Measurements from ENCODE around the gene NXNL1. TPM values are rescaled to one million over a fixed set of nuclear protein-coding genes. Genes with fewer than 3 reads are reported as not detected.
A peak's percentile ranks its signal among the peaks of the same experiment; 100 is the strongest.
"Not testable (repeated sequence)": the region's sequence is repeated elsewhere in the genome, so short reads cannot be mapped to it uniquely, and the experiment has no call there.

Gene NXNL1
- total and polyA plus RNA-seq, 2 of the 13 experiments (the other 11 are each of a cell fraction or from before 2014, with no cell fraction given): not detected

DNA sequence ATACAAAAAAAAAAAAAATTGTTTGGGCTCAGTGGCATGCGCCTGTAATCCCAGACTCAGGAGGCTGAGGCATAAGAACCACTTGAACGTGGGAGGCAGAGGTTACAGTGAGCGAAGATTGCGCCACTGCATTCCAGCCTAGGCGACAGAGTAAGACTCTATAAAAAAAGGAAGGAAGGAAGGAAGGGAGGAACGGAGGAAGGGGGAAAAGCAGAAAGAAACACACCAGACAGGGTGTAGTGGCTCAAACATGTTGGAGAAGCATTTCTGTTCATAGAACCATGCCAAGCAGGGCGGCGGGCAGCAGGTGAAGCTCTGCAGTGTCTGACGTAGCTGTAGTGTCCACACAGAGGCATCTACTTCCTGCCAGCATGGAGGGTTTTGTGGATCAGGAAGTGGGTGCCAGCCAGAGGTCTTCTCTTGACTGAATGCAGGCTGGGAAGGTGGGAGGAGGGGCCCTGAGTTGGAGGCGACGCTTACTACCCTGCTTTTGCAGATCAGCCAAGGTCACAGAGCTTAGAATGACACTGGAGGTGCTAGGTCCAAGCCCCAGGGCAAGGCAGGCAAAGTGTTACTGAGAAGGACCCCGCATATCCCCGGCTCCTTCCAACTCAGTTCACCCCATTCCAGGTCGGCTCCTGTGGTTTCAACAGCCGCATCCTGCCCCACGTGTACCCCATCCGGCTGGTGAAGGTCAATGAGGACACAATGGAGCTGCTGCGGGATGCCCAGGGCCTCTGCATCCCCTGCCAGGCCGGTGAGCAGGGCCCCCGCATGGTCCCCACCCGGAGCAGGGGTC is 39.1 kb upstream of the NXNL1 start (continued):
- TF ChIP-seq ZNF788 (CRISPR knock-in tag; IDR thresholded peaks at IDR 0.05; ENCODE audit: borderline replicate concordance) (0 out of 2 replicates have a peak, but pooled peaks have one; percentile 21), SIN3A (IDR thresholded peaks at IDR 0.05; ENCODE audit: borderline replicate concordance, low read depth, low read length) (no peak), ZNF773 (CRISPR knock-in tag; IDR thresholded peaks at IDR 0.05; ENCODE audit: borderline replicate concordance) (no peak), ZNF441 (CRISPR knock-in tag; IDR thresholded peaks at IDR 0.05; ENCODE audit: borderline replicate concordance) (no peak), MYNN (CRISPR knock-in tag; IDR thresholded peaks at IDR 0.05; ENCODE audit: low read depth) (no peak), KAT7 (CRISPR knock-in tag; IDR thresholded peaks at IDR 0.05; ENCODE audit: borderline replicate concordance) (no peak), TEAD3 (CRISPR knock-in tag; optimal IDR thresholded peaks at IDR 0.05; ENCODE audit: borderline replicate concordance) (peak; percentile 46), ZNF510 (CRISPR knock-in tag; IDR thresholded peaks at IDR 0.05; ENCODE audit: low read depth) (no peak), ZNF724P (CRISPR knock-in tag; IDR thresholded peaks at IDR 0.05; ENCODE audit: borderline replicate concordance) (no peak)

DNA sequence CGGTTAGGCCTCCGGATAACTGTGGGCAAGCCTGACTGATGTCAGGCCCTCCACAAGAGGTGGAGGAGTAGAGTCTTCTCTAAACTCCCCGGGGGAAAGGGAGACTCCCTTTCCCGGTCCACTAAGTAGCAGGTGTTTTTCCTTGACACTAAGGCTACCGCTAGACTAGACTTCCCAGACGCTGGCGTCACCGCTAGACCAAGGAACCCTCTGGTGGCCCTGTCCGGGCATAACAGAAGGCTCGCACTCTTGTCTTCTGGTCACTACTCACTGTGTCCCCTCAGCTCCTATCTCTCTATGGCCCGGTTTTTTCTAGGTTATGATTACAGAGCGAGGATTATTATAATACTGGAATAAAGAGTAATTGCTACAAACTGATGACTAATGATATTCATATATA is 38.3 kb upstream of the NXNL1 start:
- CTCF ChIA-PET (ENCODE audit: low intra/inter-chr PET ratio, low total read pairs); in situ Hi-C loops (cut with HindIII; ENCODE audit: extremely low pct_ligation_motif_present, low pct_unique_long_range_greater_than_20kb); intact Hi-C loops (cut with micrococcal nuclease; ENCODE audit: unreplicated experiment); H3K4me3 ChIP-seq (replicated peaks in 1 of 3; ENCODE audit: insufficient read depth in 1 of 3, low read depth in 2 of 3, low read length in 3 of 3); DNase-seq (ENCODE audit: low spot score); FAIRE-seq; H3K9me3 ChIP-seq (ENCODE audit: low read length); H3K27me3 ChIP-seq (ENCODE audit: control insufficient read depth in 1 of 2, insufficient read depth in 2 of 2, low read length in 2 of 2); H2AFZ ChIP-seq (ENCODE audit: low read length); H3K79me2 ChIP-seq (ENCODE audit: insufficient read depth, low read length); H3K36me3 ChIP-seq (replicated peaks in 1 of 2; ENCODE audit: control insufficient read depth in 1 of 2, insufficient read depth in 2 of 2, low read length in 2 of 2); H4K20me1 ChIP-seq (ENCODE audit: insufficient read depth, low read length); TF ChIP-seq CREB1 (IDR thresholded peaks at IDR 0.05): not testable (repeated sequence)
- BruUV-seq (replicated peaks): TSS peak; percentile 88
- H3K4me2 ChIP-seq (ENCODE audit: low read depth, low read length): peak overlapping the region; percentile 73
- peak; percentile 54 for ATAC-seq
- 0 out of 2 replicates have a peak overlapping the region, but pooled peaks have one; percentile 15 for H3K9ac ChIP-seq (ENCODE audit: insufficient read depth, low read depth, low read length)
- POLR2A ChIA-PET: interaction anchor here (1.2 to 3.6 kb wide), 5 partner anchors 11 to 93 kb away, joined by 3 to 45 read pairs (median 4); partner anchors contain the start of genes BST2, PGLS and SLC27A1
- peak overlapping the region; percentile 22 for H3K27ac ChIP-seq (ENCODE audit: extremely low read length, insufficient read depth, low read length)
- H3K4me1 ChIP-seq (ENCODE audit: insufficient read depth, low read length): peaks cover 40% of the 10 kb centered on the region
- 23% methylated on average over 5 of the region's 12 CpGs for WGBS (ENCODE audit: low lambda C conversion rate)
- TF ChIP-seq HDAC1 (CRISPR knock-in tag; IDR thresholded peaks at IDR 0.05): 0 out of 2 replicates have a peak, but pooled peaks have one; percentile 14
- TF ChIP-seq KLF16 (CRISPR knock-in tag; IDR thresholded peaks at IDR 0.05): 0 out of 4 replicates have a peak, but pooled peaks of 1 of the 2 experiments have one; percentile 3
- TF ChIP-seq, protein P1, sequence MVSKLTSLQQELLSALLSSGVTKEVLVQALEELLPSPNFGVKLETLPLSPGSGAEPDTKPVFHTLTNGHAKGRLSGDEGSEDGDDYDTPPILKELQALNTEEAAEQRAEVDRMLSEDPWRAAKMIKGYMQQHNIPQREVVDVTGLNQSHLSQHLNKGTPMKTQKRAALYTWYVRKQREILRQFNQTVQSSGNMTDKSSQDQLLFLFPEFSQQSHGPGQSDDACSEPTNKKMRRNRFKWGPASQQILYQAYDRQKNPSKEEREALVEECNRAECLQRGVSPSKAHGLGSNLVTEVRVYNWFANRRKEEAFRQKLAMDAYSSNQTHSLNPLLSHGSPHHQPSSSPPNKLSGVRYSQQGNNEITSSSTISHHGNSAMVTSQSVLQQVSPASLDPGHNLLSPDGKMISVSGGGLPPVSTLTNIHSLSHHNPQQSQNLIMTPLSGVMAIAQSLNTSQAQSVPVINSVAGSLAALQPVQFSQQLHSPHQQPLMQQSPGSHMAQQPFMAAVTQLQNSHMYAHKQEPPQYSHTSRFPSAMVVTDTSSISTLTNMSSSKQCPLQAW (CRISPR knock-in tag; IDR thresholded peaks at IDR 0.05): 0 out of 2 replicates have a peak, but pooled peaks have one; percentile 25
- peak; percentile 28; the same call in 1 of the 2 replicates for TF ChIP-seq STAG1 (CRISPR knock-in tag; IDR thresholded peaks at IDR 0.05)
- TF ChIP-seq, protein P2, sequence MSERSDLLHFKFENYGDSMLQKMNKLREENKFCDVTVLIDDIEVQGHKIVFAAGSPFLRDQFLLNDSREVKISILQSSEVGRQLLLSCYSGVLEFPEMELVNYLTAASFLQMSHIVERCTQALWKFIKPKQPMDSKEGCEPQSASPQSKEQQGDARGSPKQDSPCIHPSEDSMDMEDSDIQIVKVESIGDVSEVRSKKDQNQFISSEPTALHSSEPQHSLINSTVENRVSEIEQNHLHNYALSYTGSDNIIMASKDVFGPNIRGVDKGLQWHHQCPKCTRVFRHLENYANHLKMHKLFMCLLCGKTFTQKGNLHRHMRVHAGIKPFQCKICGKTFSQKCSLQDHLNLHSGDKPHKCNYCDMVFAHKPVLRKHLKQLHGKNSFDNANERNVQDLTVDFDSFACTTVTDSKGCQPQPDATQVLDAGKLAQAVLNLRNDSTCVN (CRISPR knock-in tag; IDR thresholded peaks at IDR 0.05; ENCODE audit: borderline replicate concordance): peak; percentile 2; the same call in 1 of the 2 replicates
- TF ChIP-seq CREB1 (CRISPR knock-in tag; IDR thresholded peaks at IDR 0.05): peak; percentile 7; the same call in 1 of the 2 replicates
- TF ChIP-seq, protein P3, sequence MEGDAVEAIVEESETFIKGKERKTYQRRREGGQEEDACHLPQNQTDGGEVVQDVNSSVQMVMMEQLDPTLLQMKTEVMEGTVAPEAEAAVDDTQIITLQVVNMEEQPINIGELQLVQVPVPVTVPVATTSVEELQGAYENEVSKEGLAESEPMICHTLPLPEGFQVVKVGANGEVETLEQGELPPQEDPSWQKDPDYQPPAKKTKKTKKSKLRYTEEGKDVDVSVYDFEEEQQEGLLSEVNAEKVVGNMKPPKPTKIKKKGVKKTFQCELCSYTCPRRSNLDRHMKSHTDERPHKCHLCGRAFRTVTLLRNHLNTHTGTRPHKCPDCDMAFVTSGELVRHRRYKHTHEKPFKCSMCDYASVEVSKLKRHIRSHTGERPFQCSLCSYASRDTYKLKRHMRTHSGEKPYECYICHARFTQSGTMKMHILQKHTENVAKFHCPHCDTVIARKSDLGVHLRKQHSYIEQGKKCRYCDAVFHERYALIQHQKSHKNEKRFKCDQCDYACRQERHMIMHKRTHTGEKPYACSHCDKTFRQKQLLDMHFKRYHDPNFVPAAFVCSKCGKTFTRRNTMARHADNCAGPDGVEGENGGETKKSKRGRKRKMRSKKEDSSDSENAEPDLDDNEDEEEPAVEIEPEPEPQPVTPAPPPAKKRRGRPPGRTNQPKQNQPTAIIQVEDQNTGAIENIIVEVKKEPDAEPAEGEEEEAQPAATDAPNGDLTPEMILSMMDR (CRISPR knock-in tag; IDR thresholded peaks at IDR 0.05): peak; percentile 45

All from HepG2 (cell line).